Measurements from ENCODE around the gene LSM2. TPM values are rescaled to one million over a fixed set of nuclear protein-coding genes. Genes with fewer than 3 reads are reported as not detected.
"Not testable (repeated sequence)": the region's sequence is repeated elsewhere in the genome, so short reads cannot be mapped to it uniquely, and the experiment has no call there.

Gene LSM2
- total RNA-seq, 2 experiments from 2014 or later, result 12.6 to 13.7 TPM

- H3K4me3 ChIP-seq (ENCODE audit: low read length), result no peak overlapping the region
- ATAC-seq (ENCODE audit: poor library complexity) (no peak), DNase-seq (no peak)
- H3K4me1 Mint-ChIP-seq (ENCODE audit: low read depth), result peaks cover 41% of the 10 kb centered on the region
- ChIA-PET CTCF (interaction anchor here (3.8 kb wide), 1 partner anchor 16 kb away, joined by 19 read pairs; the partner anchor contains the start of gene VARS1), POLR2A (interaction anchor here (1.7 kb wide), 1 partner anchor 160 kb away, joined by 3 read pairs; the partner anchor contains the start of gene BAG6)
- H3K36me3 Mint-ChIP-seq (ENCODE audit: low read depth), result peaks cover 22% of the 10 kb centered on the region
- no peak for TF ChIP-seq CTCF (IDR thresholded peaks at IDR 0.05)
- no peaks in the 10 kb centered on the region for H3K9me3 Mint-ChIP-seq
- no peak overlapping the region for H3K27ac ChIP-seq (ENCODE audit: low read depth in 1 of 2, low read length in 2 of 2)
- H3K27me3 Mint-ChIP-seq, result no peaks in the 10 kb centered on the region
- no peaks in the 10 kb centered on the region for H3K9me3 ChIP-seq (ENCODE audit: control insufficient read depth in 1 of 2, insufficient read depth in 1 of 2, low read length in 2 of 2)
- peaks cover 32% of the 10 kb centered on the region for H3K4me1 ChIP-seq (ENCODE audit: insufficient read depth, low read length)
- intact Hi-C loops (cut with DNase I, micrococcal nuclease), result no loop called here
- H3K27me3 ChIP-seq (ENCODE audit: control insufficient read depth in 1 of 2, insufficient read depth in 2 of 2, low read length in 2 of 2), result no peaks in the 10 kb centered on the region
- peaks cover 18% of the 10 kb centered on the region for H3K36me3 ChIP-seq (ENCODE audit: insufficient read depth, low read length)
- peak overlapping the region; percentile 25 for H3K4me3 Mint-ChIP-seq
- H3K27ac Mint-ChIP-seq, result peak overlapping the region; percentile 83
Observed at GRCh38 chr6:31811645-31812044, 4.9 kb upstream of the LSM2 start.

- Histone ChIP-seq H3K4me1 (ENCODE audit: insufficient read depth, low read length) (peaks cover 45% of the 10 kb centered on the region), H3K36me3 (ENCODE audit: insufficient read depth, low read length) (peaks cover 18% of the 10 kb centered on the region)
- H3K4me3 ChIP-seq (ENCODE audit: low read length); H3K27me3 ChIP-seq (ENCODE audit: control insufficient read depth in 1 of 2, insufficient read depth in 2 of 2, low read length in 2 of 2); intact Hi-C loops (cut with DNase I, micrococcal nuclease); H3K27ac Mint-ChIP-seq; H3K9me3 Mint-ChIP-seq; ATAC-seq (ENCODE audit: poor library complexity); H3K27ac ChIP-seq (ENCODE audit: low read depth in 1 of 2, low read length in 2 of 2); DNase-seq; POLR2A ChIA-PET; H3K9me3 ChIP-seq (ENCODE audit: control insufficient read depth in 1 of 2, insufficient read depth in 1 of 2, low read length in 2 of 2); H3K27me3 Mint-ChIP-seq: not testable (repeated sequence)
- H3K4me1 Mint-ChIP-seq (ENCODE audit: low read depth), result peaks cover 43% of the 10 kb centered on the region
- peak overlapping the region; percentile 11 for H3K4me3 Mint-ChIP-seq
- H3K36me3 Mint-ChIP-seq (ENCODE audit: low read depth), result peaks cover 22% of the 10 kb centered on the region
- CTCF ChIA-PET, result interaction anchor here (1.9 to 4.9 kb wide), 2 partner anchors 9 to 13 kb away, joined by 5 to 27 read pairs; partner anchors contain the start of gene VARS1
Observed at GRCh38 chr6:31808599-31808998, 1.8 kb upstream of the LSM2 start.

GRCh38 chr6:31805939-31806469 is 762 bp downstream of the LSM2 start:
- Mint-ChIP-seq H3K27ac (peak overlapping the region; percentile 87), H3K9me3 (no peaks in the 10 kb centered on the region), H3K4me3 (peak overlapping the region; percentile 86), H3K27me3 (no peaks in the 10 kb centered on the region), H3K4me1 (ENCODE audit: low read depth) (peaks cover 30% of the 10 kb centered on the region), H3K36me3 (ENCODE audit: low read depth) (peaks cover 31% of the 10 kb centered on the region)
- DNase-seq (peak in 1 of 14 experiments; percentile 25), ATAC-seq (ENCODE audit: poor library complexity) (no peak)
- Histone ChIP-seq H3K36me3 (ENCODE audit: insufficient read depth, low read length) (peaks cover 19% of the 10 kb centered on the region), H3K27ac (ENCODE audit: low read depth in 1 of 2, low read length in 2 of 2) (peak overlapping the region; percentile 78 to 83), H3K4me3 (ENCODE audit: low read length) (peak overlapping the region; percentile 70), H3K4me1 (ENCODE audit: insufficient read depth, low read length) (peaks cover 28% of the 10 kb centered on the region), H3K9me3 (ENCODE audit: control insufficient read depth in 1 of 2, insufficient read depth in 1 of 2, low read length in 2 of 2) (no peaks in the 10 kb centered on the region), H3K27me3 (ENCODE audit: control insufficient read depth in 1 of 2, insufficient read depth in 2 of 2, low read length in 2 of 2) (no peaks in the 10 kb centered on the region)
- no peak for TF ChIP-seq CTCF (IDR thresholded peaks at IDR 0.05)
- CTCF ChIA-PET, result interaction anchor here (0.8 to 4.9 kb wide), 8 partner anchors 8 to 77 kb away, joined by 3 to 27 read pairs (median 4); partner anchors contain the start of genes DDAH2, HSPA1A, HSPA1L and MSH5
- intact Hi-C loops (cut with DNase I, micrococcal nuclease), result loop anchor here in 1 of 2 experiments (2.0 kb wide), 1 partner anchor 17 kb away; no protein-coding TSS in a partner anchor
- POLR2A ChIA-PET, result interaction anchor here (1.0 to 2.4 kb wide), 19 partner anchors 8 to 1765 kb away, joined by 3 to 29 read pairs (median 8); partner anchors contain the start of genes ABHD16A, CLIC1, DDAH2 and DDX39B

- H3K4me1 Mint-ChIP-seq (ENCODE audit: low read depth), result peaks cover 29% of the 10 kb centered on the region
- CTCF ChIA-PET, result interaction anchor here (0.7 to 1.5 kb wide), 3 partner anchors 10 to 151 kb away, joined by 3 to 4 read pairs (median 3); no protein-coding TSS in a partner anchor
Observed at GRCh38 chr6:31801031-31801927, 5.5 kb downstream of the LSM2 start.

More at GRCh38 chr6:31801031-31801927, 5.5 kb downstream of the LSM2 start:
- intact Hi-C loops (cut with DNase I, micrococcal nuclease); H3K36me3 ChIP-seq (ENCODE audit: insufficient read depth, low read length); POLR2A ChIA-PET; H3K4me3 Mint-ChIP-seq; H3K9me3 Mint-ChIP-seq; H3K27ac ChIP-seq (ENCODE audit: low read depth in 1 of 2, low read length in 2 of 2); H3K9me3 ChIP-seq (ENCODE audit: control insufficient read depth in 1 of 2, insufficient read depth in 1 of 2, low read length in 2 of 2); H3K27ac Mint-ChIP-seq; H3K27me3 Mint-ChIP-seq; ATAC-seq (ENCODE audit: poor library complexity); H3K4me3 ChIP-seq (ENCODE audit: low read length); DNase-seq; H3K27me3 ChIP-seq (ENCODE audit: control insufficient read depth in 1 of 2, insufficient read depth in 2 of 2, low read length in 2 of 2): not testable (repeated sequence)
- peaks cover 40% of the 10 kb centered on the region for H3K4me1 ChIP-seq (ENCODE audit: insufficient read depth, low read length)
- peaks cover 19% of the 10 kb centered on the region for H3K36me3 Mint-ChIP-seq (ENCODE audit: low read depth)

Data from CD4-positive, alpha-beta T cell (primary cell).